Stimulated activated CD8-positive, alpha-beta memory T cell treated with anti-CD3 and anti-CD28 coated beads, Interleukin-15, amount 100 ng/mL, for 4 hours (primary cell): ENCODE data around the gene LRRC15.

Experiments used
- DNase-seq, 2 donors: peaks; one replicate each; pipeline ENCODE4 v3.0.0-alpha.2; 2020; ENCODE audit warnings: low read depth in 2 of 2

LRRC15 gene

DNA sequence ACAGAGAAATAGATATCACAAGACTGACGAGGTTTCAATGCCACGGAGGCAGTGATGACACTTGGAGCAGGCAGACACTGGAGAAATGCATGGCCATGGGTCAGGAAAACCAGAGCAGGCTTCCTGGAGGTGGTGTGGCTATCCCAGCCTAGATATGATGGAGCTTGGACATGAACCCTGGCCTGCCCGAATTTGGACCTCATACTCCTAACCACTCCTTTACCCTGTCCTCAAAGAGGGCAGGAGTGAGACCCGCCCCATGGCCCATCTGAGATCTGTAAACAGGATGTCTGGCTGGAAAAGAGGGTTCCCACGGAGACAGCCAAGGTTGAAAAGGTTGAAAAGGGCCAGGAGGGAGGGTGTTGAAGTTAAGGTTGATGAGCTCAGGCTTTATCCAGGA, 49.4 kb downstream of the LRRC15 start:
- DNase-seq = no peak

DNA sequence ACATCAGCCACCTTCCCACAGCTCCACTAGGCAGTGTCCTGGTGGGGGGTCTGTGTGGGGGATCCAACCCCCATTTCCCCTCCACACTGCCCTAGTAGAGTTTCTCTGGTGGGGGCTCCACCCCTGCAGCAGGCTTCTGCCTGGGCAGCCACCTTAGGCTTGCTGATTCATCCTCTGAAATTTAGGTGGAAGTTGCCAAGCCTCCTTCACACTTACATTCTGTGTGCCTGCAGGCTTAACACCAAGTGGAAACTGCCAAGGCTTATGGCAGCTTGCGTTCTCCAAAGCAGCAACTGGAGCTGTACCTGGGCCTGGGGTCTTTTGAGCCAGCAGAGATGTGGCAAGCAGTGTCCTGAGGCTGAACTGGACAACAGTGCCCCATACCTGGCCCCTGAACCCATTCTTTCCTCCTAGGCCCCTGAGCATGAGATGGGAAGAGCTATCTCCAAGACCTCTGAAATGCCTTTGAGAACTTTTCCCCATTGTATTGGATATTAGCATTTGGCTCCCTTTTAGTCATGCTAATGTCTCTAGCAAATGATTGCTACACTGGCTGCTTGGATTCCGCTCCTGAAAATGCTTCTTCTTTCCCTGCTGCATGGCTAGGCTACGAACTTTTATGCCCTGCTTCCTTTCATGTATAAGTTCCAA, 50.9 kb downstream of the LRRC15 start:
- no peak for DNase-seq

DNA sequence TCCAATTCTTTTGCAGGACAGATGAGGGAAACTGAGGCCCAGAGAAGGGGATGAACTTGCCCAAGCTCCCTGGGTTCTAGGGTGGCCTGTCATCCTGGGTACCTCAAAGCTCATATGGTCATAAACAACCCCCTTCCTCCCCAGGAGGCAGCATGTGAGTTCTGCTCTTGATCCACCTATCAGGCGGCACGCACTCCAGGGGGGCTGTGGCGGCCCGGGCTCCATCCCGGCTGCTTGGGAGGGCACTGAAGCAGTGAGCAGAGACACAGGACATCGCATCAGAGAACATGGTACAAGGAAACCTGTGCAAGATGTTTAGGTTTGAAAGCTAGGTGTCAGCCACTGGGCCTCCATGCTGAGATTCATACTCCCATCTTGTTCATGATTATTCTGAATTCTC, 52.6 kb downstream of the LRRC15 start:
- no peak for DNase-seq

- no peak for DNase-seq
Measured at GRCh38 chr3:194315965-194316361, 53.6 kb downstream of the LRRC15 start.

DNA sequence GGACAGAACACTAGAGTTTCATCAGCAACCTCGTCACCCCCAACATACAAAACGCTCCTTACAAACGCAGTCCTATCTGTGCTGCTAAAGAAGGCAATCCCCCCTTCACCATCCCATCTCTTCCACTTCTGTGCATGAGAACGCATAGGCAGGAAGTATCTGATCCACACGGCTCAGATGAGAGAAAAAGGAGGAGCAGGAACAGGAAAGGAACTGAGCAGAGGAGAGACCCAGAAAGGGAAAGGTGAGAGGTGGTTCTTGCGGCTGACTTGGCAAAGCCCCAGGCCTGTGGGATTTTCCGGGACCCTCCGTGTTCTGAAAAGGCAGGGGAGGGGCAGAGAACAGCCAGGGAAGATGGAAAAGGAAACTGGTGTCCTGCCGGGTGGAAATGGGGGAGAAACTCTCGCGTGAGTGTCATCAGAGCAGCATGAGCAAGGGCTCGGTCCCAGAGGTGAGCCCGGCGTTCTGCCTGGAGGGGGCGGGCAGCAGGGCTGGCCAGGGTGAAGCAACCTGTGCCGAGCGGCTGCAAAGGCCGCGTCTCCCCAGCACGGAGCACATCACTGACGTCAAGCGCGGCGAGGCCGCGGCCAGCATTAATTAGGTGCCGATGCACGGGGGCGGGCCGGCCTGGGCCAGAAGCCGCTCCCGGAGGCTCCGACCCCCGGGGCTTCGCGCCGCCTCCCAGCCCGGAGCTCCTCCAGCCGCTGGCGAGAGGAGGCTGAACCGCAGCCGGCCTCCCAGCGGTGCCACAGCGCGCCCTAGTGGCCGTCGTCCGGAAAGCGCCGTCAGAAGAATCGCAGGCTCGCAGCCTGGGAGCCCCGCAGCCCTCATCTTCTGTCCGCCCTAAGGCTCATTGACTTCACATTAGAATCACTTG, 54.2 kb downstream of the LRRC15 start:
- DNase-seq = peak; percentile 62

DNA sequence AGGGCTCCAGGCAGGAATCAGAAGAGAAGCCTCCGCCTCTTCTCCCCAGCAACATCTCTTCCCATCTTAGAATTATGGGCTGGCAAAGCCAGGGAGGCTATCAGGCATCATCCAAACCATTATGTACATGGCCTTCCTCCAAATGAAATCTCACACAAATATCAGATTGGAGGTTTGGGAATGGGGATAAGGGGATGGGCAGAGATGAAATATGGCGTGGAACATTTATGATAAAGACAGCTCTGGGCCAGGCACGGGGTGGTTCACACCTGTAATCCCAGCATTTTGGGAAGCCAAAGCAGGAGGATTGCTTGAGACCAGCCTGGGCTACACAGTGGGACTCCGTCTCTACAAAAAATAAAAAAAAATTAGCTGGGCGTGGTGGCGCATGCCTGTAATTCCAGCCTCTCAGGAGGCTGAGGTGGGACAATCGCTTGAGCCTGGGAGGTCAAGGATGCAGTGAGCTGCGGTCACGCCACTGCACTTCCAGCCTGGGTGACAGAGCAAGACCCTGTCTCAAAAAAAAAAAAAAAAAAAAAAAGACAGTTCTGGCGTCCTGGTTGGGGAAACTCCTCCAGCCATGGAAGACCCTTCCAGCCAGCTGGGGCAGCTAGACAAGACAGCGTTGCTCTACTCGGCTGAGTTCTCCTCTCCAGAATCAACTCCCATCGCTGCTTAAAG, 55.0 kb downstream of the LRRC15 start:
- DNase-seq = no peak

GRCh38 chr3:194313560-194314387, 55.8 kb downstream of the LRRC15 start:
- no peak for DNase-seq

- DNase-seq = no peak
Measured at GRCh38 chr3:194312743-194313281, 56.7 kb downstream of the LRRC15 start.

DNA sequence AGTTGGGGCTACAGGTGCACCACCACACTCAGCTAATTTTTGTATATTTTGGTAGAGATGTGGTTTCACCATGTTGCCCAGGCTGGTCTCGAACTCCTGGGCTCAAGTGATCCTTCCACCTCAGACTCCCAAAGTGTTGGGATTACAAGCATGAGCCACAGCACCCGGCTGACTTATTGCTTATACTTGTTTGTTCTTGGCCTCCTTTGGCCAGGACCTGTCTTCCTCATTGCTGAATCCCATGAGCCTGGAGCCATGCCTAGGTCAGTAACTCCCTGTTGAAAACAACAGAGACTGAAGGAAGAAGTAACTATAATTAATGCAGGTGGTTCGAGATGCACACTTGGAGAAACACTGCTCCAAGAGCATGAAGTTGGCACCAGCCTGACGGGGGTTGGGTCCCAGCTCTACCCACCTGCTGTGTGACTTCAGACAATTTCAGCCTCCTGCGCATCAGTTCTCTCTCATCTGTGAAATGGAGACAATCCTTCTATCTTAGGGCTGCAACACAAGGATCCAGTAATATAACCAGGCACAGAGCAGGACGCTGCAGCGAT, 57.3 kb downstream of the LRRC15 start:
- no peak for DNase-seq

DNA sequence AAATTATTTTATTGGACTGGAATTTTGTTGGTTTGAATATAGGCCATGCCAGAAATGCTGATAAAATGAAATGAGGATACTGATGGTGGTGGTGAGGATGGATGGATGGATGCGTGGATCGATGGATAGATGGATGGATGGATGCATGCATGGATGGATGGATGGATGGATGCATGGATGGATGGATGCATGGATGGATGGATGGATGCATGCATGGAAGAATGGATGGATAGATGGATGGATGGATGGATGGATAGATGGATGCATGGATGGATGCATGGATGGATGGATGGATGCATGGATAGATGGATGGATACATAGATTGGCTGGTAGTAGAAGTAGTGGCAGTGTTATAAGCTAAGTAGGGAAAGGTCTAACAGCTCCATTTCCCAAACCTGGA, 58.5 kb downstream of the LRRC15 start:
- DNase-seq = no peak

DNA sequence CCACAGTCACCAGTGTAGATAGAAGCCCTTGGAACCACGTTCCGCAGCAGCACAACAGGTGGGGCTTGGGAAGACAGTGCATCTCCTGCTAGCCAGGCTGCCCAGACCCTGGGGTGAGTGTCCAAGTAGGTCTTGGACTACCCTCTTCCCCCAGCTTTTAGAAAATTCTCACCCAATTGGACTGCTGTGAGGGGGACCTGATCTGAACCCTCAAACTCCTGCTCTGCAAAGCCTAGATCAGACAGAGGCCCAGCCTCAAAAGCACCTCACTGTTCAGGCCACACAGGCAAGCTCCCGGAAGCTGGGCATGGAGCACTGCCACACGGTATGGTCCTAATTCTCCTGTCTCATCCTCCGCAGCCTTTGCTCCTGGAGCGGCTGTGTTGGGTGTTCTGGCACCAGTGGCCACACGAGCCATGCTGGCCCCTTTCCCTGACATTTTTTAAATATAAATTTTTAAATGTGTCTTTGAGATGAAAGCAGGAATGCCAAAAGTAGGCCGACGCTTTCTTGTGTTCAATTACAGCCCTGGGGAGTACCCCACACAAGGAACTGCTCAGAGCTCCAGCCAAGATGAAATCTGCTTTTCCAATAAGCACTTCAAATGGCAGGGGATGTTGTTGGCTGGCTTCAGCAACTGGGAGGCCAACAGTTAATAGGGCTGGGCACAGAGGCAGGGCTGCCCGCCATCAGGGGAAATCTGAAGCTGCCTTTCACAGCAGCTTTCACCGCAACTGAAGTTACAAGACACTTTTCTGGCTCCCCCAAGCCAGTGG, 59.3 kb downstream of the LRRC15 start:
- no peak for DNase-seq

DNA sequence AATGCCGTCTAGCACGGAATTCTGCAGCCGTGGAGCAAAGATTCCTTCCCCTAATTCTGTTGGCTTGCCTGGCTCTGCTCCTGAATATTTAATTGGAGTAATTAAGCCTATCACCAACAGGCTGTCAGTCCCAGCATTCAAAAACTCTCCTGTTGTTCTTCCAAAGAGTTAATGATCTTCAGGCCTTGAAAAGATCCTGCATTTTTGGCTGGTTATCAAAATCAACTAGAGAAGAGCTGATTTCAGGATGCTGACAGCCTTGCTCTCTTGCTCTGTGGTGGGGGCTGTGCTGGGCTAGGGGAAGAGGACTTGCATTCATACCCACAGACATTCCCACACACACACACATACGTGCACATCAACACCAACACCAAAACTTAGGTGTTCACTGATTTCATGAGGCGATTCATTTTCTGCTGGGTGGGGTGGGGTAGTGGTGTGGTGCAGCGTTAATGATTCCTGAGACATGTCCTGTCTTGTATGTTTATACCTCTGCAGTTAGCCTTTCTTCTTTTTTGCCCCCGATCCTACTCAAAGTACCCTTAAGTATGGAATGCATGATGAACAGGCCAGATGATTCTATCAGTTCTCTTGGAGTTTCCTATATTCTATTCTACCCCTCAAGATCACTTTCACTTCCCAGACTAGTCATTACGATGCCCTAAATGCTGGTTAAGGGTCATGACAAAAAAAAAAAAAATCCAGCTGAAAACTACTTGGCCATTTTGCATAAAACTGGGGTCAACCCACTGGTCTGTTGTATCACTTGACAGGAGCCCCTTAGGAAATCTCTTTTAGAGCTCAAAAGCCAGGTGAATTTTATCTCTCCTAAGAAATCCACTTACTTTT, 60.7 kb downstream of the LRRC15 start:
- DNase-seq = no peak

DNA sequence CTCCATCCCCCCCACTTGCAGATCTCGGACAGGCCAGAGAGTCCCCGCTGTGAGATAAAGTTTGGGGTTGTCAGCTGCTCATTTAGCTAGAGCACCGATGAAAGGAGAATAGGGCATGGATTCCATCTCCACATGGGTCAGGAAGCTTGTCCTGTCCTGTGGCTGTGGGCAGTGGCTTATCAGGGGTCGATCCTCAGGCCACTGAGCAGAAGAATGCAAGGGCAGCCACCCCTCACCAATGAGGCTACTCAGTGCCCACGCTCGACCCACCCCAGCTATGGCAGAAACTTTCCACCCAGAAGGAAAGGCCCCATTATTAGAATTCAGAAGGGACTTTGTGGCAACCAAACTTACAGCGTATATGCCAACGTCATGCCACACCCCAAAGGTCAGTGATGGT, 61.7 kb downstream of the LRRC15 start:
- DNase-seq = no peak

DNA sequence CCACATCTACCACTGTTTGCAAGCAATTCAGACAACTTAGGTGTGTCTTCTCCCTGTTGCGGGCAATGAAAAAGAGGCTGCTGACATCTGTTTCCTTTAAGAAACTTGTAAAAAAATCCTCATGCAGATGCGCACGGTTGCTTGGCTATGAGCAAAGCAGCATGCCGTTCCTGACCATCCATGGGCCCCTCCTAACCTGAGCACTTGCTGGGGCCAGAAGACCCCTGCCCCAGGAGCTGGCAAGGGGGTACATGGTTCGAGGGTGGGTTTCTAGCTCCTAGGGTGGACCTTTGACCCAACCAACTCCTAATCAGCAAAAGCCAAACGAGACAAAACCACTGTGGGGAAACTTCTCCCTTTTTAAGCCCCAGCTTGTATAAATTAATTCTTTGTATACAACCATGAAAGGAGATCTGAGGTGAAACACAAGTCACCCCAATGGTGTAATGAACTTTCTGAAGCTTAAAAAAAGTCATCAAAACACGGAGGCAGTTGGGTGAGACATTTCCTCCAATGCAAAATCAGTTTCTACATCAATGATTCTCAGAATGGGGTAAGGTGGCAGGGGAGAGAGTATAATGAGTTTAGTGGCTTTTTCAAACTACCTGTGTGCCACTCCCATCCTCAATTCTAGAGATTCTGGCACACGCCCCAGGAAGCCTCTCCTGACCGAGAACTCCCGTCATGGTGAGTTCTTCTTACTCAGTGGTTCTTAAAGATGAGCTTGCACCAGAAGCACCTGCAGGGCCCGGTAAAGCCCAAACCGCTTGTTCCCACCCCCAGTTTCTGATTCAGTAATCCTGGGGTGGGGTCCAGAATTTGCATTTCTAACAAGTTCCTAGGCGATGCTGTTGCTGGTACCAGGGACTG, 62.5 kb downstream of the LRRC15 start:
- DNase-seq = no peak

GRCh38 chr3:194306109-194306686, 63.3 kb downstream of the LRRC15 start:
- DNase-seq = peak in 1 of 2 donors; percentile 19

DNA sequence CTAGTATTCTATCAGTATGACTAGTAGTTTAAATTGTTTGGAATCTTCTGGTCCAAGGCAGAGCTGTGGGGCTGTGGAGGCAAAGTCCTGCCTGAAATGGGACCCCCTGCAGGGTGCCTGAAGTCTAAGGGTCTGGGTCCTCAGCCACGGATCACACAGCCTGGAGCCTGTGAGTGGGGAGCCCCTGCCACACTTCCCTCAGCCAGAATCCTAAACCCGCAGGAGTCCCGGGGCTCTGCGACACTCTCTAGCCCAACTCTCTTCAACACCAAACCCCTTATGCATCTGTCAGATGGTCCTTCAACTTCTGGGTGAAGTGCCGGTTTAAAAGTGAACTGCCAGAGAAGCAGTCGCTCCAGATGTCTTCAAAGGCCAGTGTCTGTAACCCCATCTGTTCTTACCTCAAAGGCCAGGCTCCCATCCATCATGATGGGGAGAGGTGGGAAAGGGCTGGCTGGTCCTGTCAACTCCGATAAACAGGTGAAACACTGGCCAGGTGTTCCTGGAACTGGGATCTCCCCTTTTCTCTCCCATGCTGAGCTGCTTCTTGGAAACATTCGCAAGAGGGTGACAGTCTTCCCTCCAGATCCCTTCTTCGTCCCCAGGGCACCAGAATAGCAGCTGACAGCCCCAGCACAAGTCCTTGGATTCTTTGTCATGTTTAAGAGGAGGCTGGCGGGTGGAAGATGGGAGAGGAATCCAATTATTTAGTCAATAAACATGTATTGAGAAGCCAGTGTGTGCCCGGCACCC, 64.0 kb downstream of the LRRC15 start:
- no peak for DNase-seq
